PC-9 (cell line): ENCODE data around the gene MAD2L2. TPM values are rescaled to one million over a fixed set of nuclear protein-coding genes. Genes with fewer than 3 reads are reported as not detected.

Source experiments
- BruUV-seq: library from RNA; stranded (reverse); fragments of 400-500 nt; replicated peaks from 2 replicates; lab custom pipeline; 2021; lab: Mats Ljungman, UMichigan
- CTCF ChIA-PET: fragments of 300-600 bp; sonication (Branson Sonifier 250); formaldehyde crosslinking; loops from one replicate; lab custom pipeline; 2022; ENCODE audit warnings: antibody characterized with exemption; lab: Charles Lee
- POLR2A ChIA-PET: fragments of 300-600 bp; sonication (Branson Sonifier 250); formaldehyde crosslinking; loops from one replicate; lab custom pipeline; 2022; ENCODE audit warnings: antibody characterized with exemption; ENCODE audit not compliant: unreplicated experiment; lab: Charles Lee
- DNase-seq, 2 experiments: peaks; one replicate each; pipeline versions ENCODE4 v3.0.0 to v3.0.0-alpha.2; 2015 to 2022; ENCODE audit warnings: mixed read lengths in 1 of 2
- H2AFZ ChIP-seq: fragments of 200-600 bp; sonication (generic); 2 replicates; pipeline ENCODE4 v1.8.1; 2017; ENCODE audit warnings: antibody characterized with exemption
- H3F3A ChIP-seq: fragments of 200-600 bp; sonication (generic); 2 replicates; pipeline ENCODE4 v1.8.1; 2017; ENCODE audit warnings: antibody characterized with exemption, mild to moderate bottlenecking, low read depth; ENCODE audit not compliant: insufficient read depth
- H3K27ac ChIP-seq: fragments of 200-600 bp; sonication (generic); 2 replicates; pipeline ENCODE4 v1.6.1; 2016; ENCODE audit warnings: mixed run types
- H3K27me3 ChIP-seq: fragments of 200-600 bp; sonication (generic); 2 replicates; pipeline ENCODE4 v1.6.1; 2016; ENCODE audit warnings: low read depth, mixed run types; ENCODE audit not compliant: insufficient read depth
- H3K36me3 ChIP-seq: fragments of 200-600 bp; sonication (generic); 2 replicates; pipeline ENCODE4 v1.6.1; 2016; ENCODE audit warnings: low read depth, mixed run types
- H3K4me1 ChIP-seq: fragments of 200-600 bp; sonication (generic); replicated peaks from 2 replicates; pipeline ENCODE4 v1.6.1; 2016; ENCODE audit warnings: mixed run types; ENCODE audit not compliant: insufficient read depth
- H3K4me2 ChIP-seq: fragments of 200-600 bp; sonication (generic); 2 replicates; pipeline ENCODE4 v1.6.1; 2017; ENCODE audit warnings: mixed run types
- H3K4me3 ChIP-seq: fragments of 200-600 bp; sonication (generic); 2 replicates; pipeline ENCODE4 v1.6.1; 2016; ENCODE audit warnings: mixed run types
- H3K79me2 ChIP-seq: fragments of 200-600 bp; sonication (generic); 2 replicates; pipeline ENCODE4 v1.6.1; 2017; ENCODE audit warnings: low read depth, mixed run types
- H3K9me2 ChIP-seq: fragments of 200-600 bp; sonication (generic); 2 replicates; pipeline ENCODE4 v1.8.1; 2017; ENCODE audit warnings: mild to moderate bottlenecking; ENCODE audit not compliant: insufficient read depth
- H3K9me3 ChIP-seq: fragments of 200-600 bp; sonication (generic); 2 replicates; pipeline ENCODE4 v1.8.1; 2016; ENCODE audit warnings: low read depth; ENCODE audit not compliant: insufficient read depth
- H4K20me1 ChIP-seq: fragments of 200-600 bp; sonication (generic); 2 replicates; pipeline ENCODE4 v1.8.1; 2017; ENCODE audit not compliant: insufficient read depth
- CTCF ChIP-seq: fragments of 200-600 bp; sonication (generic); conservative IDR thresholded peaks from 2 replicates; pipeline ENCODE4 v1.6.1; 2017; ENCODE audit warnings: mixed run types, antibody characterized with exemption, mild to moderate bottlenecking, moderate library complexity
- EZH2 ChIP-seq: fragments of 200-600 bp; sonication (generic); IDR thresholded peaks from 2 replicates; pipeline ENCODE4 v1.8.0; 2017; ENCODE audit warnings: antibody characterized with exemption, low read depth
- intact Hi-C: fragments of 100-400 bp; cut with micrococcal nuclease; formaldehyde crosslinking; loops from one replicate; pipeline ENCODE4 v1.10.0; 2022; ENCODE audit not compliant: unreplicated experiment
- total RNA-seq: library from RNA; stranded (reverse); gene quantifications from 2 replicates; pipeline ENCODE4 v1.2.3, GENCODE V29; 2021

MAD2L2 gene
- total RNA-seq, 1 experiment from 2014 or later: 52.9 TPM

- no peak overlapping the region for H3K4me2 ChIP-seq
- no peaks in the 10 kb centered on the region for H4K20me1 ChIP-seq
- no peaks in the 10 kb centered on the region for H3K36me3 ChIP-seq
- no peak for TF ChIP-seq CTCF
- TF ChIP-seq EZH2: no peak
- POLR2A ChIA-PET: no interaction called here
- no peaks in the 10 kb centered on the region for H3F3A ChIP-seq
- no peaks in the 10 kb centered on the region for H3K9me2 ChIP-seq
- DNase-seq: no peak
- H3K79me2 ChIP-seq: no peaks in the 10 kb centered on the region
- H3K4me3 ChIP-seq: no peak overlapping the region
- H3K27ac ChIP-seq: no peak overlapping the region
- H3K9me3 ChIP-seq: no peaks in the 10 kb centered on the region
- peaks cover 7% of the 10 kb centered on the region for H3K27me3 ChIP-seq
- no peak overlapping the region for H2AFZ ChIP-seq
- no TSS peak for BruUV-seq
- intact Hi-C loops: no loop called here
- peaks cover 8% of the 10 kb centered on the region; the same call in 1 of the 2 replicates for H3K4me1 ChIP-seq
- CTCF ChIA-PET: no interaction called here
Observed at GRCh38 chr1:11697893-11698210, 16.9 kb upstream of the MAD2L2 start.

GRCh38 chr1:11697188-11697892 lies 16.4 kb upstream of the MAD2L2 start:
- CTCF ChIA-PET: no interaction called here
- H3K4me2 ChIP-seq: no peak overlapping the region
- no peaks in the 10 kb centered on the region for H3K79me2 ChIP-seq
- no peaks in the 10 kb centered on the region for H4K20me1 ChIP-seq
- H3F3A ChIP-seq: no peaks in the 10 kb centered on the region
- H2AFZ ChIP-seq: no peak overlapping the region
- BruUV-seq: no TSS peak
- no peaks in the 10 kb centered on the region for H3K9me3 ChIP-seq
- H3K27ac ChIP-seq: no peak overlapping the region
- peaks cover 4% of the 10 kb centered on the region; the same call in 1 of the 2 replicates for H3K27me3 ChIP-seq
- TF ChIP-seq EZH2 (no peak), CTCF (no peak)
- no peaks in the 10 kb centered on the region for H3K9me2 ChIP-seq
- POLR2A ChIA-PET: interaction anchor here (0.6 kb wide), 1 partner anchor 363 kb away, joined by 6 read pairs; no protein-coding TSS in a partner anchor
- H3K4me3 ChIP-seq: no peak overlapping the region
- intact Hi-C loops: no loop called here
- H3K36me3 ChIP-seq: no peaks in the 10 kb centered on the region
- H3K4me1 ChIP-seq: peaks cover 11% of the 10 kb centered on the region; the same call in 1 of the 2 replicates
- DNase-seq: no peak

GRCh38 chr1:11695861-11696260 lies 14.9 kb upstream of the MAD2L2 start:
- no peaks in the 10 kb centered on the region for H3K79me2 ChIP-seq
- TF ChIP-seq EZH2: no peak
- no peak for TF ChIP-seq CTCF
- H3K4me2 ChIP-seq: no peak overlapping the region
- no peaks in the 10 kb centered on the region for H3K9me3 ChIP-seq
- CTCF ChIA-PET: interaction anchor here (0.7 kb wide), 1 partner anchor 21 kb away, joined by 3 read pairs; no protein-coding TSS in a partner anchor
- H3K4me1 ChIP-seq: peaks cover 11% of the 10 kb centered on the region; the same call in 1 of the 2 replicates
- no peaks in the 10 kb centered on the region for H3F3A ChIP-seq
- no peak overlapping the region for H3K27ac ChIP-seq
- H3K4me3 ChIP-seq: no peak overlapping the region
- no peak for DNase-seq
- no peaks in the 10 kb centered on the region for H3K36me3 ChIP-seq
- no peak overlapping the region for H2AFZ ChIP-seq
- BruUV-seq: no TSS peak
- POLR2A ChIA-PET: no interaction called here
- intact Hi-C loops: no loop called here
- H3K27me3 ChIP-seq: peaks cover 4% of the 10 kb centered on the region; the same call in 1 of the 2 replicates
- no peaks in the 10 kb centered on the region for H3K9me2 ChIP-seq
- H4K20me1 ChIP-seq: no peaks in the 10 kb centered on the region
